ENCODE results near the gene TEX35. TPM values are rescaled to one million over a fixed set of nuclear protein-coding genes. Genes with fewer than 3 reads are reported as not detected.

The TEX35 gene
- 0.14 TPM for polyA plus RNA-seq (ENCODE audit: insufficient read length)

DNA sequence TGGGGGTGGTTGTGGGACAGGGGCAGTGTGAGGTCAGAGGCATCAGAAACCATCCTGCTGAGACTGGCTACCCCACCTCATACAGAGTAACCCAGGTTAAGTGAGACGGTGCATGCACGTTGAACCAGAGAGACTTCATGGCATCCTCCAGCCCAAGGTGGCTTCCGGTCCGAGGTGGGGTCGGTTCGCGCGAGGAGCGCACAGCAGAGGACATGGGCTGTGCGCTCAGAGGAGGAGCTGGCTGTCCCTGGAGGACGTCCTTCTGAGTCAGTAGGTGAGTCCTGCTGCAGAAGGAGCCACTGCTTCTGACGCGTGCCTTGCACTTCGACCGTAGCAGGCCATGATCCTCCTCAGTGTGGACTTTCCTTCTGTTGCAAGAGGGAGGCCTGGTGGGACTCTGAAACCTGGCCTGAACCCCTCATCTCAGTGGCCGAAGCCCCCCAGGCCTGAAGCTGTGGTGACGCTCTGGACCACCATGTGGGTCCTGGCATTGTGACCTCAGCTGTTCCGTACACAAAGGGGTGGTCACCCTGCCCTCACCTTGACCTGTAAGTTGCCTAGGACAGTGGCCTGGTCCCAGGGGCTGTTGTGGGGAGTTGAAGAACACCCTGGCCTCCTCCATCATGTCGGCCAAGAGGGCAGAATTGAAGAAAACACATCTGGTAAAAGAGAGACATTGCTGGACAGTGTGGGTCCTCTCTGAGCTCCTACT, at the start of gene TEX35:
Gene TEX35 (plus strand): TSS at position 544 of the 712 bp plus-strand sequence. CDS start 80 bp downstream, at position 624.
- no peak for DNase-seq (ENCODE audit: low read depth)

DNA sequence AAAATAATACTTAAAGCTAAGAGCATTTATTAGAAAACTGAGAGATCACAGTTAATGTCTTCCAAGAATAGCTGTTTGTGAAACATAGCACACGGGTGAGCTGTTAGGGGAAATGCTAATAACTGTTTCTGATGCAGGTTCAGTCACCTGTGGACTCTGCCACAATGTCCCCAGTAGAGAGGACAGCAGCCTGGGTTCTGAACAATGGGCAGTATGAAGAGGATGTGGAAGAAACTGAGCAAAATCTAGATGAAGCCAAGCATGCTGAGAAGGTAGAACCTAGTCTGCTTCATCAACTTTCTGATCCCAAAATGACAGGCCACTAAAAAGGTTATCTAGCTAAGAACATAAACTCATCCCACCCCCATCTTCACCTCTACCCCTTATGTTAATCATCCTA, 48.8 kb upstream of the TEX35 start:
- no peak for DNase-seq (ENCODE audit: low read depth)

DNA sequence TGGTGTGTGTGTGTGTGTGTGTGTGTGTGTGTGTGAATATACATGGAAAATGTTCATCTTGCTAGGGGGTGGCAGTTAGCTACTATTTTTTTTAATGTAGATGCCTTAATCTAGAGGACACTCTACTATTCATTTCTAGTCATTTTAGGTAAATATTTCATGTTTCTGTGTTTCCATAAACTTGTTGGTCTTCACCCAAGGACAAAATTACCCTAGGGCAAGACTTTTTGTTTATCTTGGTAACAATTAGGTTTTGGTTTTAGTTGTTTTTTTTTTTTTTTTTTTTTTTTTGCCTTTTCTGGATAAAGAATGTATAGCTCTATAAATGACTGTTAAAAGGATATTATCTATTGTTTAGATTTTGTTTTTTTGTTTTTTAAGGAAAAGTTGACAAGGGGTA, 48.3 kb upstream of the TEX35 start:
- DNase-seq (ENCODE audit: low read depth): no peak

DNA sequence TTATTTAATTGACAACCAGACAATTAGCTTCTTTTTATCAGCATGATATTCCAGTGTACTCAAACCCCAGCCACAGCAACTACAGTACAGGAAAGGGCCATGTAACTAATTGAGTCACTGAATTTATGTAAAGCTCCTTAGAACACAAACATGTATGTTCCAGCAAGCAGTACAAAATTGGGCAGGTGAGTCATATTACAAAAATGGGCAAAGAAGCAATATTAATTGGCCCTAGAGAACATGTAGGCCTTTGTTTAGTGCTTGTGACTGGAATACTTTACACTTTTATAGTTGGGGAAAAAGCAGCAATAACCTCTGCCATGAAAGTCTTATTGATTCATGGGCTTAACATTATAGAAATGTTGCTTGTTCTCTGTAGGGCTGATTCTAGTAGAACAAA, 47.9 kb upstream of the TEX35 start:
- no peak for DNase-seq (ENCODE audit: low read depth)

DNA sequence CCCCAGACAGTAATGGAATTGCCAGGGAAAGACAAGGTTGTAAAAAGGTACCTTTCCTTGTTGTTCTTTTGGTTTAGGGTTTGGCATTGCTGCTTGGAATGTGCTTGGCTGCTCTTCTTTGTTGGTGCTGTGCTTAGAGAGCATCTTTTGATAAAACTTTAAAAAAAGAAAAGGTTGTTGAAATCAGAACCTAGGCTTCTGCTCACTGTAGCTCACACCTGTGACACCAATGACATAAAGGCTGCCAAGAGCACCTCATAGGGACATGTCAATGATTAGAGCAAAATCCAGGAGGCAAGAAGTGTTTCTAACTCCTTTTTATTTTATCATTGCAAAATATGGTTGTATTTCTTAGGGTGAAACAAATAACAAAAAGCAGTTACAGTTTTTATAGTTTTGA, 45.1 kb upstream of the TEX35 start:
- DNase-seq (ENCODE audit: low read depth): no peak

DNA sequence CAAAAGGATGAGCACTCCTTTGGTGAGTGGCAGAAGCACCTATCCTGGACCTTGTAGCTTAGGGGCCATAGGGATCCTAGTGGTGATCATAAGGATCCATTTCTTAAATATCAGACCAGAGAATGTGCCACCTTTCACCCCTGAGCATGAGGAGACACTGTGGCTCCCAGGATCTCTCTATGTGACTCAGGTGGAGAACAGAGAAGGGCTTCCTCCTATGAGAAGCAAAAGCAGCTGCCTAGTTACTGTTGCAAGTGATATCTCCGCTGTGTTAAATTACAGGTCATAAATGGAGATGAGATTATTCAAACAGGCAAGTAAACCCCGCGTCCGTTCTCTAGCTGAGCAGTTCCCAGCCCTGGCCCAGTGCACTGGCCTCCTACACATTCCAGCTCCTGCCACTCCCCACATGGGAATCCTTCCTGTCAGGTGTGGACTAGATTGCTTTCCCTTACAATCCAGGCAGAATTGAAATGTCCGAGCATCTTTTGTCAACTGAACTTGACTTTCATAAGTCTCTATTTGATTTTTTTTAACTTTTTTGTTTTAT, 42.4 kb upstream of the TEX35 start:
- DNase-seq (ENCODE audit: low read depth): no peak

DNA sequence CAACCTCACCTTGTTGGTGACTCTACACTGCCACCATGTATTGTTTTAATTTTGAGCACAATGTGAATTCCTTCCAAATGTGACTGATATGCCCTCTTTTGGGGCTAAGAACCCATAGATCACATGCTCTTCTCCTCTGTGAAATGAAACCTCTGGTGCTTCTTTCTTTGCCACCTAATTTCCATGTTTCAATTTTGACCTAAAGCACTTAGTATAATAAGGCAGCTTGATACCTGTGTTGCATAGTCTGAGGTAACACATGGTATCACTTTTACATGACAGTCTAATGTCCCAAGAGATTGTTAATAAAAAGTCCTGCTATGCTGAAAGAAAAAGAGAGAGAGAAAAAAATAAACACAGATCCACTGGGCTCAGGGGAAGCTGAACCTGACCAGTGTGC, 40.4 kb upstream of the TEX35 start:
- DNase-seq (ENCODE audit: low read depth): no peak

DNA sequence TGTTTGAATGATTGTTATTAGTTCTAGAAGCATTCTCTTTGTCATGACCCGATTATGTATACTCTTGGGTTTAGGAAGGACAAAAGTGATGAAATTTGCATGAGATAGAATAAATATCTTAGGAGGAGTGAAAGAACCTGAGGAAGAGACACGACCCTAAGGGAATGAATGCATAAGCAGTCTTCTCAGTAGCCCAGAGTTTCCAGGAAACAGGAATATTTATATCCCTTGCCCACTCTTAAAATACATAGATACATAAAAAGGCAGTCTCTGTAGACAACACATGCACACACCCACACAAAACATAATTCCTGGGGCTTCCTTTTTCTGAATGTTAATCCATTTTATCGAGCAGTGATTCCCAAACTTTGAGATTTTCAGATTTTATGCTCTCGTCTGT, 35.5 kb upstream of the TEX35 start:
- no peak for DNase-seq (ENCODE audit: low read depth)

DNA sequence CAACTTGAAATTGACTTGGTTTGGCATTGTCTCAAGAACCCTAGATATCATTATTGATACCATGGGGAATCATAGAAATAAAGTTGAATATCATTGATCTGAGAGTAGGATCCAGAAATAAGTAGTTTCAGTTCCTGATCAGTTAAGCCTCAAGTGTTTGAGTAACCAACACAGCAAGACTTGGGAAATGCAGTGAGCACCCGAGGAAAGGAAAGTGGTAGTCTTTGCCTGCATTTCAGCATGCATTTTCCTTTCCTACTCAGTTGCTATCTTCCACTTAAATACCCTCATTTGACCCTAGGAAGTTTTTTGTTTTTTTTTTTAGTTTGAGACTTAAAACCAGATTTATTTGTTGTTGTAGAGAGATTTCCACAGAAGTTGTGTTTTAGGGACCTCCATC, 35.1 kb upstream of the TEX35 start:
- DNase-seq (ENCODE audit: low read depth): no peak

DNA sequence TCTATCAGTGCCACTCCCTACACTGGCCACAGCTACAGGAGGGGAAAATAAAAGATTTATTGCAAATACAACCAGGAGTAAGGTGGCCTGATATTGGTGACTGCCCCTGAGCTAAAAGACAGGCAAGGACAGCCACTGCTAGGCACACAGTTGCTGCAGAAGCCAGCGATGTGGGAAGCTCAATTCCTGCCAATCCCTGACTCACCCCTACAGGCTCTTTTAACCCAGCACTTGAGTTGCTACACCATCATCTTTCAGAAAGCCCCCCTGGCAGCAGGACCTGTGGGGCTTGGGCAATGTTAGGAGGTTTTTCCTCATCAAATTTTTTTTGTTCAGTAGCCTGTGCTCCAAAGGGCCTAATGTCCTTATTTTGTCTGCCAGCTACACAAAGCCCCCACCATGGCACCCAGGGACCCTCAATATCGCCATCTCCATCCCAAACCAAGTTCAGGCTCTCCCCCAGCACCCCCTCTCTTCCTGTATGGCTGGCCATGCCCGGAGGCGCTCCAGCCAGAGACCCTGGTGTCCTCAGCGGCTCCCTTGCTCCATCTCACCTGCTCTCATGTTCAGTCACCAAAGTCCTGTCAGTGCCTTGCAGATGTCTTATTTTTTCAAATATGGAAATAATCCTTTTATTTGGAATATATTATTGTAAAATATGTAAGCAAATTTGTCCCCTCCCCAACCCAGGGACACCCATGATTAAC, 29.5 kb upstream of the TEX35 start:
- no peak for DNase-seq (ENCODE audit: low read depth)

DNA sequence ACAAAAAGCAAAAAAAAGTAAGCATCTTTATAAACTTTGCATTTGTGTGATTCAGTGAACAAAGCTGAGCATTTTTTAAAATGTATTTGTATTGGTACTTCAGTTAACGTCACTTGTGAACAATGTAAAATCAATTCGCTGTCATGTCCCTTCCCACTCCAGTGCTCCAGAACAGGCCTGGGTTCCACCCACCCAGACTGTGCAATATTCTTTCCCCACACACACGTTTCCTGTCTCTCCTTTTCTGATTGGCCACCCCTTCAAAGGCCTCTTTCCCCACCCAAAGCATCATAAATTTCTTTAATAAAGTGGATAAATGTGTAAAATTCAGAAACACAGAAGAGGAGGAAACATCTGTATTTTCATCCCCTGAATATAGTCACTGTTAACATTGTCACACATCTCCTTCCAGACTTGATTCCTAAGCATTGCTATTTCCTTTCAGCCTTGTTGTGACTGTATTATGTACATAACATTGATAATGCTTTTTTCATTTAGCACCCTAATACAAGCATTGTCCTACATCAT, 28.1 kb upstream of the TEX35 start:
- no peak for DNase-seq (ENCODE audit: low read depth)

DNA sequence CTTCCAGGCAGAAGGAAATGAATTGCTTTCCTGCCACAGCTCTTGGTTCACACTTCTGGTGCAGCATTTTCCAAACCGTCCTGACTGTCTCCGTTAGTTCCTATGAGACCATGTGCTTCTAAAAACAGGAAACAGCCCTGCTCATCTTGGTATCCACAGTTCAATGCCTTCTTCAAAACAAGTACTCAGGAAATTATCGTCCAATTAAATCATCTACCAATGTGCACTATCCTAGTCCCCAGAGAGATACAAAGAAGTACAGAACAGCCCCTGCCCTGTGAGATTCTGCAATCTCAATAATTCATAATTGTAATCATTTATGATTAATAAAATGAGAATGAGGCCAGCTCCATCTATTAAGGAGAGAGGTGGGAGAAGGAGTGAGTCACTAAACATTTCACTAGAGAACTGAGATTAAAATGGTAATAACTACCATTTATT, 27.3 kb upstream of the TEX35 start:
- no peak for DNase-seq (ENCODE audit: low read depth)

DNA sequence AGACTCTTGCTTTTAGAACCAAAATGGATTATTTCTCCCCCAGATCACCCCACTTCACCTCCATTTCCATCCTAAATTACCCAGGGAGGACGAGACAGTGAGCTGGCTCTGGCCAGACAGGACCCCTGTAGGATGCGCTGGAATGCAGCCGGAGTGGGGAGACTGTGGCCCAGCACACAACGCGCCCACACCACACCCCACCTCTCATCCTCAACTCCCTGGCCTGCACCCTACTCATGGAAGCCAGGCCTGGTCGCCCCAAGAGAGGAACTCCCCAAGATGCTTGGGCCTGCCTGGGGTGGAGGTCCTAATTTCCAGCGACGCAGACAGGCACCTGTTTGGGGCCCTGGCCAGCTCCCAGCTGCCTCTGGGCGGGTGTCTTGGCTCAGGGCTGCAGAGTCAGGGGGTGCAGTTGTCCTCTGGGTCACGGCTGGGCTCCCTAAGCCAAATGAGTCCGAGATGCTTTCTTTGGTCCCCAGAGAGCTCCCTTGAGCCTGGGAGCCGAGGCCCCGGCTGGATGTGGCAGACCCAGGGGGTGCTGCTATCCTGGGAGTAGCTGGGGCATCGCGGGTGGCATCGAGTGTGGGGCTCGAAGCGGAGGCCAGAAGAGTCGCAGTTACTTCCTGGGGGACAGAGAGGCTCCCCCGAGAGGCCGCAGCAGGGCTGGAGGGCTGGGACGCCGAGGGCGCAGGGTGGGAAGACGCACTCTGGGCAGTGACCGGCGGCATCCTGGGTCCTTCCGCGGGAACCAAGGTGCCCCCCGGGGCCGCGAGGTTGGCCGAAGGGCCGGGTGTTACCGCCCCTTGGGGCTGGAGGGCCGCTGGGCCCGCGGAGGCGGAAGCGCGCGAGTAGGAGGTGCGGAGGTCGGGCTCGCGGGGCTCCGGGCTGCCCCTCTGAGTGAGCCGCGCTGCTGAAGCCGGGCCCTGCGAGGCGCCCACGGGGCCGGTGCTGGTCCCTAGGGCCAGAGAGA, 26.5 kb upstream of the TEX35 start:
- no peak for DNase-seq (ENCODE audit: low read depth)

DNA sequence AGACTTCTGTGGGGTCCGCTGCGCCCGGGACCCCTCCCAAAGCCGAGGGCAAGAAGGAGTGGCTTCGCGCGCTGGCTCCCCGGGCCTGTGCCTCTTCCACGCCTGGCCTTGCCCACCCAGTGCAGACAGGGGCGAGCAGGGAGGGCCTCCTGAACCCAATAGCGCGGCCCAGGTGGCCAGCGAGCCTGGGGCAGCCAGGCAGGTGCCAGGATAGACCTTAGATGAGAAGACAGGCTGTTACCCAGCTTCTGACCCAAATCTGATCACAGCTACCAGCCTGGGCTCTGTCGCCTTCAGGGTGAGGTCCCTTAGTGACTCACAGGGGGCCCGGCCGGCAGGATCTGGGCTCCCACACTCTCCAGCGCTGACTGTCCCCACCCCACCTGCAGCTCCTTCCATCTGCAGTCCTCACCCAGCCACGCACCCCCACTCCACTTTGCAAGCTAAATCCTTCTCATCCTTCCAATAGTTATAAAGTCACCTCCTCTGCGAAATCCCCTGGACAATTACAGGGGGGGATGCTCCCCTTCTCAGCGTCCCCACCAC, 25.8 kb upstream of the TEX35 start:
- DNase-seq (ENCODE audit: low read depth): no peak

DNA sequence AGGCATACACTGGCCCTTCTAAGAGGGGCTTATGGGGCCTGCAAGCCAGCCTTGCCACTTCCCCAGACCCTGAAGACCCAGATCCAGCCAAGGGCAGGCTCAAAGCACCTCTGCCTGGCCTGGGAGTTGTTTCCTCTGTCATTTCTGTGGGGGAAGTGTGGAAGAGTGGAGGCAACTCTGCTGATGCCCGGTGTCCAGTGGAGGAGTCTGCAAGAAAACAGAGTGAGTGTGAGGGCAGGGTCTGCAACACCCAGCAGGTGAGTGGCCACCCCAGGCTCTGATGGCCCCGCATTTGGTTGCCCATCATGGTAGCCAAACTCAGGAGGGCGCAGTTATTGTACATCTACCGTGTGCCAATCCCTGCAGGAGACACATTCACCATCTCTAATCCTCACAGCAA, 24.5 kb upstream of the TEX35 start:
- DNase-seq (ENCODE audit: low read depth): no peak

DNA sequence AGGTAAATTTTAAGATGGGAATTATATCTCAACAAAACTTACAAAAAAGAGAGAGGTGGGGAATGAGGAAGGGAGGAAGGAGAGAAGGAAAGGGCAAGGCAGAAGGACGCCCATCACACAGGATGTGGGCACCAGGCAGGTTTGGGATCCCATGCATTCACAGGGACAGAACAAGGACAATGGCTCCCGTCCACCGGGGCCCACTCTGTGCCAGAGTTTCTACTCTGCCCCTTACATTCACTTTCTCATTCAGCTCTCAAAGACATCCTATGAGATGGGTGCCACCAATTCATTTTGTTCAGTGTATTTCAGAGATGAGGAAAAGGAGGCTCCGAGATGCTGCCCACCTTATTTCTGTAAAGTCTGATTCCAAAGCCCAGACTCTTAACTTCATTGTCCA, 23.5 kb upstream of the TEX35 start:
- DNase-seq (ENCODE audit: low read depth): no peak

DNA sequence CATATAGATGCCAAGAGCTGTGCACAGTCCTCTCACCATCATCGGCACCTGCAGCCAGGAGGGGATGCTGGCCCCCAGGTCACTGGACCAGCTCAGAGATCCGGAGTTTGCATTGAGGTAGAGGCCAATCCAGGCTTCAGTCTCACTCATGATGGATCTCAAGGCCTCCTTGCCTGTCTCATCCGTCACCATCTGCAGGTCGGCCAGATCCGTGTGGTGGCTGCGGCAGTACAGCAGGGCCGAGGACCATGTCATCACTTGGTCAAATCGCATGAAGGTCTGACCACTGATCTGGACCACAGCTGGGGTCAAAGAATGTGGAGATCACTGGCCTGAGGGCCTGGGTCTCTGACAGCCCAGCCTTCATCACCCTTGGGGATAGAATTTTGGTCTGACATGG, 22.8 kb upstream of the TEX35 start:
- DNase-seq (ENCODE audit: low read depth): no peak

DNA sequence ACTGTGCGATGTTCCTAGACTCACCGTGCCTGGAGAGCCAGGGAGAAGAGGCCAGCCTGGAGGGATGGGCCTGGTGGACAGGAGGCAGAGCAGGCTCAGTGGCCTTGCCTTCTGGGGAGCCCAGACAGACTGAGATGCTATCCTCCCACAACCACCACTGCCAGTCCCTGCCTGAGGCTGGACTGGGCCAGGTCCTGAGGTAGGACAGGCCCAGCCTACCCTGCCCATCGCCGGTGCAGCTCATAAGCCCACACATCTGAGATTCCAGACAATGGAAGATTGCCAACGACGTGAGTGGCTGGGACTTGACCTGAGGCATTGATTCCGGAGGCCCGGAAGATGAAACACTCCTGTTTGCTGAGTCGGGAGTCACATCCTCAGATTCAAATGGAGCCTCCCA, 21.9 kb upstream of the TEX35 start:
- DNase-seq (ENCODE audit: low read depth): no peak

DNA sequence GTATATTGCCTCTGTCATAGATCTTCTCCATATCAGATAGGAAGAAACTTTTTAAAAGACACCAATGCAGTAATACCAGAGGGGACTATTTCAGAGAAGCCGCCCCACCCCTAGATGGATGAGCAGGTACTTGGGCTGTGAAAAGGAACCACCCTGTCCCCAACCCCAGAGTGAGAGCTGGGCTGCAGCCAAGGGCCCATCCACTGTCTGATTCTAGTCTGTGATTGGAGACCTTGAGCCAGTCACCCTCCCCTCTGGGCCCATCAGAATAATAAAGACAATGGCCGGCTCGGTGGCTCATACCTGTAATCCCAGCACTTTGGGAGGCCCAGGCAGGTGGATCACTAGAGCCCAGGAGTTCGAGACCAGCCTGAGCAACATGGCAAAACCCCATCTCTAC, 21.2 kb upstream of the TEX35 start:
- no peak for DNase-seq (ENCODE audit: low read depth)

DNA sequence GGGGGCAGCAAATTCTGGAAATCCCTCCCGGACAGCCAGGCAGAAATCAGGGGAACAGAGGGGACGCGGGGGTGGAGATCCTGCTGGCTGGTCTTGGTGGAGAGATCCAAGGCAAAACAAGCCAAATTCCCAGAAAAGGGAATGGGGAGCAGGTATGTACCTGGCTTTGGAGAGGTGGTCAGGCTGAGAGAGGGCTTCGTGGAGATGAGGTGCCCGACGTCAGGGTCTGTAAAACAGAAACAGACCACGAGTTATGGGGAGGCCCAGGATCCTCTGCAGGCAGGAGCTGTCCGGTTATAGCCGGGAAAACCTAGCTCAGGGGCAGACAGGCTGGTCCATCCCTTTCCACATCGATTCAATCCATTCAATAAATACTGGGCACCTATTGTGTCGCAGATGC, 20.6 kb upstream of the TEX35 start:
- no peak for DNase-seq (ENCODE audit: low read depth)

DNA sequence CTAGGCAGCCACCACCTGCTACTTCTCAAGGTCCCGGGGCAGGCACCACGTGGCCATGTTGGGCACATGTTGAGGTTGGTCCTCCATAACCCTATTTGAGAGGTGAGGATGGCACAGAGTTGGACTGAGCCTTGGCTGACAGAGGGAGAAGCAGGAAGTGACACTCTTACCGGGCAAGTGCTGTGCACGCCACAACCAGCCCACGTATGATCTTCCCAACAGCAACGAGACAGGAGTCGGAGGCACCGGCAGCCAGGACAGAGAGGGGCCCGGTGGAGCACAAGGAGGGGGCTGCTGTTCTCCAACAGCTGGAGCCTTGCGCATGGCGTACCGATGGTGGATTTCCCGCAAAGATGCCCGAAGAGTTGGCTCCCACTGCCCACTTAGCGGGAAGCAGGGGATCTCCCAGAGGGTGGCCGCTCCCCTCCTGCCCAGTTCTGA, 19.6 kb upstream of the TEX35 start:
- DNase-seq (ENCODE audit: low read depth): no peak

Data from forelimb muscle (tissue), 1 donor.